Activated CD4-positive, alpha-beta T cell treated with anti-CD3 and anti-CD28 coated beads for 36 hours (primary cell): ENCODE results near the gene DDB1. TPM values are rescaled to one million over a fixed set of nuclear protein-coding genes. Genes with fewer than 3 reads are reported as not detected.

ENCODE experiments used
- ATAC-seq: fragments of 200-7000 bp; cut with Tn5 transposase; one replicate; pipeline ENCODE4 v1.10.0; 2021; ENCODE audit warnings: mild to moderate bottlenecking, moderate library complexity
- CTCF ChIA-PET: fragments of 350-600 bp; sonication (Branson Sonifier 250); formaldehyde crosslinking; loops from one replicate; lab custom pipeline; 2021; ENCODE audit warnings: antibody characterized with exemption; lab: Charles Lee
- POLR2A ChIA-PET: fragments of 350-600 bp; sonication (Branson Sonifier 250); formaldehyde crosslinking; loops from one replicate; lab custom pipeline; 2021; ENCODE audit warnings: antibody characterized with exemption, inconsistent platforms; lab: Charles Lee
- DNase-seq: peaks from one replicate; pipeline ENCODE4 v3.0.0-alpha.2; 2020
- H3K27ac Mint-ChIP-seq: one replicate; pipeline ENCODE4 v1.8.0; 2021; ENCODE audit warnings: mixed read lengths
- H3K27me3 Mint-ChIP-seq: one replicate; pipeline ENCODE4 v1.8.0; 2021; ENCODE audit warnings: mixed read lengths
- H3K36me3 Mint-ChIP-seq: one replicate; pipeline ENCODE4 v1.8.0; 2021; ENCODE audit warnings: low read depth, mixed read lengths
- H3K4me1 Mint-ChIP-seq: one replicate; pipeline ENCODE4 v1.8.0; 2021; ENCODE audit warnings: mixed read lengths
- H3K4me3 Mint-ChIP-seq: one replicate; pipeline ENCODE4 v1.8.0; 2021; ENCODE audit warnings: mild to moderate bottlenecking, moderate library complexity, mixed read lengths
- H3K9me3 Mint-ChIP-seq: one replicate; pipeline ENCODE4 v1.8.0; 2021; ENCODE audit warnings: low read depth, mixed read lengths
- intact Hi-C, 2 experiments: fragments of 100-400 bp; cut with DNase I in 1 of 2; cut with micrococcal nuclease in 1 of 2; formaldehyde crosslinking; loops; one replicate each; pipeline versions ENCODE4 v1.14.2 to v1.15.1; 2022 to 2024; cut with DNase I, micrococcal nuclease
- total RNA-seq, 2 experiments: library from RNA; stranded (reverse); gene quantifications; one replicate each; pipeline ENCODE4 v1.2.3, GENCODE V29; 2021

The DDB1 gene
- total RNA-seq, 2 experiments from 2014 or later = 258 to 268 TPM

- ChIA-PET CTCF (interaction anchor here (0.6 to 7.4 kb wide), 19 partner anchors 8 to 111 kb away, joined by 3 to 185 read pairs (median 17); partner anchors contain the start of genes CPSF7, CYB561A3, SDHAF2 and TMEM138), POLR2A (interaction anchor here (0.6 to 1.5 kb wide), 3 partner anchors 8 to 27 kb away, joined by 3 to 15 read pairs (median 3); partner anchors contain the start of genes CYB561A3 and TMEM138)
- ATAC-seq (no peak), DNase-seq (no peak)
- H3K27me3 Mint-ChIP-seq = no peaks in the 10 kb centered on the region
- H3K4me1 Mint-ChIP-seq = peaks cover 45% of the 10 kb centered on the region
- peak overlapping the region; percentile 55 for H3K27ac Mint-ChIP-seq
- intact Hi-C loops = loop anchor here in 1 of 2 experiments (5.0 to 10.0 kb wide), 2 partner anchors 302 to 789 kb away; partner anchors contain the start of gene INCENP
- no peak overlapping the region for H3K4me3 Mint-ChIP-seq
- peaks cover 38% of the 10 kb centered on the region for H3K36me3 Mint-ChIP-seq
- no peaks in the 10 kb centered on the region for H3K9me3 Mint-ChIP-seq
These were observed 2.4 kb upstream of the DDB1 start for GRCh38 chr11:61335355-61335710.

- no peaks in the 10 kb centered on the region for H3K27me3 Mint-ChIP-seq
- peaks cover 51% of the 10 kb centered on the region for H3K4me1 Mint-ChIP-seq
- no peak for ATAC-seq
- peak overlapping the region; percentile 97 for H3K4me3 Mint-ChIP-seq
- peak overlapping the region; percentile 100 for H3K27ac Mint-ChIP-seq
- intact Hi-C loops = loop anchor here in 1 of 2 experiments (5.0 to 10.0 kb wide), 3 partner anchors 248 to 790 kb away; partner anchors contain the start of genes INCENP and SYT7
- no peaks in the 10 kb centered on the region for H3K9me3 Mint-ChIP-seq
- peaks cover 43% of the 10 kb centered on the region for H3K36me3 Mint-ChIP-seq
- DNase-seq = peak; percentile 24
- ChIA-PET POLR2A (interaction anchor here (0.5 to 2.4 kb wide), 8 partner anchors 23 to 1393 kb away, joined by 3 to 26 read pairs (median 3); partner anchors contain the start of genes CPSF7, CYB561A3, HNRNPUL2 and SDHAF2), CTCF (interaction anchor here (0.6 to 7.4 kb wide), 13 partner anchors 13 to 101 kb away, joined by 3 to 185 read pairs (median 10); partner anchors contain the start of genes CPSF7, CYB561A3, SDHAF2 and TMEM138)
These were observed 1.8 kb upstream of the DDB1 start for GRCh38 chr11:61334434-61335354.

DNA sequence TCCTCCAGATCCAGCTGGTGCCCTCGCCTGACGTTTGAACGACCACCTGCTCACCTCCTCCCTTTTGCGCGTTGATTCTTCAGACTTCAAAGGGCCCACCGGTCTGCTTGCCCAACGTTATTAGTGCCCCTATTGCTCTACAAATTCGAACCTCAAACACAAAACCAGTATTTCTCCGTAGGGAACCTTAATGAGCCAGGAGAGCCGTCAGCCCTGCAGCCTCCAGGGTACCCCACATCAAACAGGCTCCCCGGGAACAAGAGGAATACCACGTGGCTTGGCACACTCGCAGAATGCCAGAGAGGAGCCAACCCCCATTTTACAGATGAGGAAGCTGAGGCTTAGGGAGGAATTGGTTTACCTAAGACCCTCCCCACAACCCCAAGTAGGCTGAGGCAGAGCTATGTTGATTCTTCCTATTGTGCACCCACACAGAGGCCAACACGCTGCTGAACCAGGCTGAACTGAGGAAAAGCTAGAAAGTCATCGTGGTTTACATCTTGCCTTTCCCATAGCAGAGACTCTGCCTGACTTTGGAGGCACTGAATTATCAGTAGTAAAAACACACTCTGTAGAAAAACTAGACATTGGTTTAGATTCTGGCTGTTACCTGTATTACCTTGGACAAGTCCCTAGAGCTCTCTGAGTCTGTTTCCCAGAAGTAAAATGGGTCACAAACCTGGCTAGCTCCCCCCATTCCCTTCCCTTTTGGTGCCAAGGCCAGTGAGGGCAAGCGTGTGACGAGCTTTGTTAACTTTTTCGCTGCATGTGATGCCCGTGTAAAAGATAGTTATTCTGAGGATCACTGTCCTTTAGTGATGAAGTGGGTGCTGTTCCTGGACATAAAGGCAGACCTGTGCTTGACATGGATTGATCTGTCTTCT, 887 bp upstream of the DDB1 start:
- Mint-ChIP-seq H3K36me3 (peaks cover 46% of the 10 kb centered on the region), H3K27ac (peak overlapping the region; percentile 100), H3K4me3 (peak overlapping the region; percentile 97), H3K9me3 (no peaks in the 10 kb centered on the region), H3K4me1 (peaks cover 58% of the 10 kb centered on the region), H3K27me3 (no peaks in the 10 kb centered on the region)
- ChIA-PET POLR2A (interaction anchor here (0.5 to 2.4 kb wide), 9 partner anchors 25 to 1394 kb away, joined by 3 to 26 read pairs (median 3); partner anchors contain the start of genes CPSF7, CYB561A3, HNRNPUL2 and SDHAF2), CTCF (interaction anchor here (0.6 to 7.4 kb wide), 16 partner anchors 14 to 502 kb away, joined by 3 to 185 read pairs (median 4); partner anchors contain the start of genes CPSF7, CYB561A3, SDHAF2 and TMEM138)
- ATAC-seq (peak; percentile 1), DNase-seq (peak; percentile 23)
- intact Hi-C loops = loop anchor here (1.0 to 10.0 kb wide), 11 partner anchors 29 to 791 kb away; partner anchors contain the start of genes TMEM138 (in 2 of the 2), CCDC86 (in 1 of the 2), CPSF7 (in 1 of the 2) and INCENP (in 1 of the 2)

DNA sequence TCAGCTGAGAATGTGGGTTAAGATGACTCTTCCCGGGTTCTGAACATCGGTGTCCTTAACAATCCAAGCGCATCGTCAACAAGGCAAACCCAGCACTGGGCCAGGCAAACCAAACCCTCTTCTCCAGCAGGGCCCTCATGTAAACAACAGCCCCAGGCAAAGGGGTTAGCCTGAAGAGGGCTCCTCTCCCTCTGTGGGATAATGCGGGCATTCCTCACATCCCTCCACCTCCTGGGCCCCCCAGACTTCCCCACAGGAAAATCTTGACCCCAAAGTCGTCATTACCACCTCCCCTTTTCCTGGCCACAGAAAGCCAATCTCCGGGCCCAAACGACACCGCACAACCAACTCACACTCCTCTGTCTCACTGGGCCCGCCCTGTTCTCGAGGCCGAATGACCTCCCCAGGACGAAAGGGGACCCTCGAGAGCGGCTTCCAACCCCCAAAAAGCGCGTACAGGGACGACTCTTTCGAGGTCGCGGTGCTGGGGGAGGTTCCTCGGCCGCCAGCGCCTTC, 566 bp downstream of the DDB1 start:
- ATAC-seq (no peak), DNase-seq (peak; percentile 27)
- CTCF ChIA-PET = interaction anchor here (0.8 to 1.6 kb wide), 3 partner anchors 13 to 53 kb away, joined by 3 to 5 read pairs (median 4); no protein-coding TSS in a partner anchor
- Mint-ChIP-seq H3K4me1 (peaks cover 70% of the 10 kb centered on the region), H3K36me3 (peaks cover 52% of the 10 kb centered on the region), H3K9me3 (no peaks in the 10 kb centered on the region), H3K27ac (peak overlapping the region; percentile 100), H3K27me3 (no peaks in the 10 kb centered on the region), H3K4me3 (peak overlapping the region; percentile 97)
- intact Hi-C loops = loop anchor here in 1 of 2 experiments (2.0 to 10.0 kb wide), 4 partner anchors 176 to 792 kb away; partner anchors contain the start of genes INCENP, LRRC10B, SYT7 and TMEM109
- POLR2A ChIA-PET = interaction anchor here (0.5 kb wide), 1 partner anchor 86 kb away, joined by 5 read pairs; no protein-coding TSS in a partner anchor

- POLR2A ChIA-PET = interaction anchor here (0.8 kb wide), 1 partner anchor 30 kb away, joined by 3 read pairs; the partner anchor contains the start of genes CYB561A3 and TMEM138
- no peak for ATAC-seq
- H3K9me3 Mint-ChIP-seq = no peaks in the 10 kb centered on the region
- H3K27ac Mint-ChIP-seq = peak overlapping the region; percentile 100
- no peak for DNase-seq
- intact Hi-C loops = loop anchor here in 1 of 2 experiments (2.0 to 10.0 kb wide), 4 partner anchors 177 to 793 kb away; partner anchors contain the start of genes INCENP, LRRC10B, SYT7 and TMEM109
- CTCF ChIA-PET = interaction anchor here (0.8 to 2.2 kb wide), 6 partner anchors 12 to 432 kb away, joined by 3 to 7 read pairs (median 4); partner anchors contain the start of gene TMEM216
- peaks cover 67% of the 10 kb centered on the region for H3K4me1 Mint-ChIP-seq
- H3K27me3 Mint-ChIP-seq = no peaks in the 10 kb centered on the region
- H3K4me3 Mint-ChIP-seq = peak overlapping the region; percentile 97
- H3K36me3 Mint-ChIP-seq = peaks cover 52% of the 10 kb centered on the region
These were observed 1.3 kb downstream of the DDB1 start for GRCh38 chr11:61331651-61332050.

DNA sequence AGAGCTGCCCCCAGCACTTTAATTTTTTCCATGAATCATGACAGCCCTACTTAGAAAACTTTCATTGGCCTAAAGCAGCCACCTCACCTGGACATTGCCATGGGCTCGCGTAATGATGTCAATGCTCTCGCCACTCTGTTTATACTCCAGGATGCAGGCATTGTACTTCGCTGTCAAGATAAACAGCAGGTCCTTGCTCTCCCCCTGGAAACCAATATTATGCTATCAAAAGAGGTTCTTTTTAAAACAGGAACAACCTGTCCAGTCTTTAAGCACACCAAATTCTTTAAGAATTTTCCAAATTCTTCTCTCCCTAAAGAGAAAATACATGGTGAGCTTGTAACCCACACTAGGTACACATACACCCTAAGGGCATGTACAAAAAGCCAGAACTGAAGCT, 3.0 kb downstream of the DDB1 start:
- ChIA-PET CTCF (interaction anchor here (0.6 to 2.2 kb wide), 7 partner anchors 26 to 310 kb away, joined by 3 to 7 read pairs (median 4); partner anchors contain the start of gene TMEM216), POLR2A (no interaction called here)
- no peak overlapping the region for H3K4me3 Mint-ChIP-seq
- H3K4me1 Mint-ChIP-seq = peaks cover 55% of the 10 kb centered on the region
- no peak for DNase-seq
- H3K9me3 Mint-ChIP-seq = no peaks in the 10 kb centered on the region
- no peak for ATAC-seq
- intact Hi-C loops = loop anchor here in 1 of 2 experiments (5.0 to 10.0 kb wide), 2 partner anchors 252 to 795 kb away; partner anchors contain the start of genes INCENP and SYT7
- peaks cover 65% of the 10 kb centered on the region for H3K36me3 Mint-ChIP-seq
- no peak overlapping the region for H3K27ac Mint-ChIP-seq
- H3K27me3 Mint-ChIP-seq = no peaks in the 10 kb centered on the region

DNA sequence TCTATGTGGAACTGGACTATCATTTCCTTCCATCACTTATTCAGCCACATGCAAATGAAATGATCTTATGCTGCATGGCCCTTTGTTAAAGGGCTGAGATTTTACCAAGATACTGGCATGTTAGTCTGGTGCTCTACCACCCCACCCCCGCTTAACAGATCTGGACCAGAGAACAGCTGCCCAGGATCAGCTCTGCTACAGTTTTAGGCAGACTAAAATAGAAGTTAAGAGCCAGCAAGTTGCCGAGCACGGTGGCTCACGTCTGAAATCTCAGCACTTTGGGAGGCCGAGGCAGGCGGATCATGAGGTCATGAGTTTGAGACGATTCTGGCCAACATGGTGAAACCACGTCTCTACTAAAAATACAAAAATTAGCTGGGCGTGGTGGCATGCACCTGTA, 4.6 kb downstream of the DDB1 start:
- Mint-ChIP-seq H3K36me3 (peaks cover 73% of the 10 kb centered on the region), H3K27me3 (no peaks in the 10 kb centered on the region), H3K9me3 (no peaks in the 10 kb centered on the region), H3K4me1 (peaks cover 43% of the 10 kb centered on the region), H3K4me3 (no peak overlapping the region), H3K27ac (no peak overlapping the region)
- DNase-seq = no peak
- intact Hi-C loops = no loop called here
- CTCF ChIA-PET = interaction anchor here (0.6 to 3.2 kb wide), 2 partner anchors 8 to 374 kb away, joined by 3 to 18 read pairs; no protein-coding TSS in a partner anchor
- ATAC-seq = no peak
- POLR2A ChIA-PET = no interaction called here

- peaks cover 76% of the 10 kb centered on the region for H3K36me3 Mint-ChIP-seq
- peaks cover 43% of the 10 kb centered on the region for H3K4me1 Mint-ChIP-seq
- ChIA-PET CTCF (interaction anchor here (0.8 to 3.2 kb wide), 3 partner anchors 9 to 118 kb away, joined by 3 to 18 read pairs (median 3); no protein-coding TSS in a partner anchor), POLR2A (interaction anchor here (0.7 to 0.8 kb wide), 3 partner anchors 8 to 73 kb away, joined by 3 read pairs; no protein-coding TSS in a partner anchor)
- DNase-seq (no peak), ATAC-seq (no peak)
- H3K27me3 Mint-ChIP-seq = no peaks in the 10 kb centered on the region
- no peak overlapping the region for H3K4me3 Mint-ChIP-seq
- H3K9me3 Mint-ChIP-seq = no peaks in the 10 kb centered on the region
- intact Hi-C loops = no loop called here
- H3K27ac Mint-ChIP-seq = peak overlapping the region; percentile 72
These were observed 5.2 kb downstream of the DDB1 start for GRCh38 chr11:61327669-61328071.

DNA sequence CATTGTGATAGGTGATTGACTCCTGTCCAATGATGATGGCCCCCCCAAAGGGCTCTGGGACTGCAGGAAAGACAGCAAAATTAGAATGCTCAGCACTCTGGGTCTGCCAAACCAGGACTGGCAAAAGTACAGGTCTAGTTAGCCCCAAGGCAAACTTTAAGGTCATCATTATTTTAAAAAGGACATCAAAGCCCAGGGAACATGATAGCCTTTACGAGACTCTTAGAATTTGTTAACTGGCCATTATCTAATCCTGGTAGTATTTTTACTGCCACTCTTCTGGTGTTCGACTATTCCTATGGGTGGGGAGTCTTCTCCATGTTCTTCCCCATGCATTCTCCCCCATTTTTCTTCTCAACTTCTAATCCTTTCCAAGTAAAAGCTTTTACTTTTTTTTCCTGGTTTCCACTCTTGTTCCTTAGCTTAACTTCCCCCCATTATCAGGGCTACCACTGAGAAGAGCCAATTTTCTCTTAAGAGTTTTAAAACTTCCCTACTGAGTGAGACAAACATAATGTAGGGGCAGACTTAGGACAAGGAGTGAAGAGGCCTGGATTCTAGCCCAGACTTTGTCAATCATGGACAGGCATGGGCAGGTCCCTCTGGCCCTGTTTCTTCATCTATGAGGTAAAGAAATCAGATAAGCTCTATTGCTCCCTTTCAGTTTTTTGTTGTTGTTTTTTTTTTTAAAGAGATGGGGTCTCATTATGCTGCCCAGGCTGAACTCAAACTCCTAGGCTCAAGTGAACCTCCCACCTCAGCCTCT, 7.1 kb downstream of the DDB1 start:
- Mint-ChIP-seq H3K27ac (no peak overlapping the region), H3K4me3 (no peak overlapping the region), H3K9me3 (no peaks in the 10 kb centered on the region), H3K4me1 (peaks cover 27% of the 10 kb centered on the region), H3K36me3 (peaks cover 69% of the 10 kb centered on the region), H3K27me3 (no peaks in the 10 kb centered on the region)
- CTCF ChIA-PET = interaction anchor here (1.9 to 3.2 kb wide), 2 partner anchors 11 to 59 kb away, joined by 5 to 18 read pairs; no protein-coding TSS in a partner anchor
- ATAC-seq (no peak), DNase-seq (no peak)
- intact Hi-C loops = no loop called here
- POLR2A ChIA-PET = no interaction called here
